ENCODE results near the gene SLF2.

GRCh38 chr10:101000915-101001658 is 88.3 kb downstream of the SLF2 start:
- TF ChIP-seq CTCF (IDR thresholded peaks at IDR 0.05) (no peak), POLR2A (IDR thresholded peaks at IDR 0.05) (peak; percentile 78)
